GM23338 (cell line): Measurements from ENCODE around the gene IGFBP7.

Source experiments
- CTCF ChIP-seq, 2 experiments: fragments of 200-600 bp in 1 of 2; sonication (generic) in 1 of 2; conservative IDR thresholded peaks; 2 replicates each; pipeline versions ENCODE4 v1.5.1 to v1.6.1; 2016 to 2017; ENCODE audit warnings: antibody characterized with exemption in 2 of 2, low read depth in 2 of 2, mild to moderate bottlenecking in 2 of 2, moderate library complexity in 1 of 2
- EZH2 ChIP-seq: fragments of 200-600 bp; sonication (generic); IDR thresholded peaks from one replicate; pipeline ENCODE4 v1.8.0; 2017; ENCODE audit warnings: antibody characterized with exemption, mild to moderate bottlenecking, low read depth; ENCODE audit not compliant: unreplicated experiment
- EZH2phosphoT487 ChIP-seq: fragments of 200-600 bp; sonication (generic); IDR thresholded peaks from one replicate; pipeline ENCODE4 v1.8.1; 2018; ENCODE audit warnings: antibody characterized with exemption; ENCODE audit not compliant: unreplicated experiment
- POLR2AphosphoS5 ChIP-seq: IDR thresholded peaks from 2 replicates; pipeline ENCODE4 v1.6.1; 2016; ENCODE audit warnings: antibody characterized with exemption, low read depth
- STAT1 ChIP-seq: IDR thresholded peaks from one replicate; pipeline ENCODE4 v1.6.1; 2016; ENCODE audit warnings: antibody characterized with exemption; ENCODE audit not compliant: unreplicated experiment
- ZNF114 ChIP-seq: fragments of 250-450 bp; sonication (Bioruptor Pico); IDR thresholded peaks from 2 replicates; pipeline ENCODE4 v1.5.0; 2020; ENCODE audit warnings: mild to moderate bottlenecking, moderate library complexity
- ZNF462 ChIP-seq: fragments of 250-450 bp; sonication (Bioruptor Pico); IDR thresholded peaks from 2 replicates; pipeline ENCODE4 v1.5.0; 2020; ENCODE audit warnings: mild to moderate bottlenecking, moderate library complexity

GRCh38 chr4:57132743-57133137 is 22.6 kb upstream of the IGFBP7 start:
- no peak for TF ChIP-seq EZH2
- TF ChIP-seq CTCF (conservative IDR thresholded peaks at IDR 0.05; ENCODE audit: low read depth in 2 of 2), result no peak
- TF ChIP-seq POLR2AphosphoS5, result no peak
- TF ChIP-seq EZH2phosphoT487, result no peak
- TF ChIP-seq STAT1, result no peak
- TF ChIP-seq ZNF462 (CRISPR knock-in tag), result no peak
- no peak for TF ChIP-seq ZNF114 (CRISPR knock-in tag)
